Coronary artery (tissue), 2 donors: ENCODE measurements around the gene TAF15.

ENCODE experiments used
- DNase-seq: peaks from one replicate; pipeline ENCODE4 v3.0.0-alpha.2; 2017; ENCODE audit warnings: low spot score
- H3K27ac ChIP-seq, 2 donors: fragments of 200-600 bp; sonication (generic); one replicate each; pipeline ENCODE4 v1.5.1; 2016 to 2019
- H3K4me3 ChIP-seq: fragments of 200-600 bp; sonication (generic); 2 replicates; pipeline ENCODE4 v1.5.1; 2016; ENCODE audit warnings: mild to moderate bottlenecking, moderate library complexity
- CTCF ChIP-seq: fragments of 200-600 bp; sonication (generic); IDR thresholded peaks from one replicate; pipeline ENCODE4 v1.5.1; 2019; ENCODE audit warnings: antibody characterized with exemption

Gene TAF15

GRCh38 chr17:35807371-35808144, 1.7 kb upstream of the TAF15 start:
- DNase-seq = no peak
- Histone ChIP-seq H3K4me3 (no peak overlapping the region), H3K27ac (no peak overlapping the region)
- TF ChIP-seq CTCF = no peak

DNA sequence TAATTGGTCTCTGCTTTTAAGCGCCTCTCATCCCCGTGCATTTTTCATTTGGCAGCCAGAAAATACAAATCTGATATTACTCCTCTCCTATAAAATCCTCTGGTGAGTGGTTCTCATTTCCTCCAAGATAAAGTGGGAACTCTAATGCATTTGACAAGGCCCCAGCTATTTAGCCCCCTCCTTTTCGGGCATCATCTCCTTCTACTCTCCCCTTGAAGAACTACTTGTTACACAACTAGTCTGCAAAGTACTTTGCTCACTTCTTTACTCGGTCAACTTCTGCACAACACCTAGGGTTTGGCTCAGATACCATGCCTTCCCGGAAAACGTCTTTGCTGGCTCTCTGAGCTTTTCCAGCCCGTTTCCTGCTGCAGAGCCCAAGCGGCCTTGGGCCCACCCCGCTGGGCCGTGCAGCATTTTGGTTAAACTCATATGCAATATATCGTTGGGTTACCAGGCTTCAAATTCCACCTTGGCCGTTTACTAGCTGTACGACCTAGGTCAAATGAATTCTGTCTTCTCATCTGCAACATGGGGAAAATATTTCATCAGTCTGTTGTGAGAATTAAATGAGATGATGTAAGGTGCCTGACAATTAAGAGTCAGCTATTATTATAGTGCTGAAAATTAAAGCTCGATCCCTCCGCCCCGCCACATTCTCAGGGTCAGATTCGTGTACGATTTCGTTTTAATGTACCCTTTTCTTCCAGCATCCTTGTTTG, 883 bp upstream of the TAF15 start:
- no peak for TF ChIP-seq CTCF
- DNase-seq = no peak
- Histone ChIP-seq H3K27ac (peak overlapping the region; percentile 83 to 98), H3K4me3 (peak overlapping the region; percentile 98)

GRCh38 chr17:35809855-35810461, 674 bp downstream of the TAF15 start:
- H3K4me3 ChIP-seq = peak overlapping the region; percentile 98
- peak overlapping the region; percentile 83 to 98 for H3K27ac ChIP-seq
- TF ChIP-seq CTCF = no peak
- peak; percentile 81 for DNase-seq

DNA sequence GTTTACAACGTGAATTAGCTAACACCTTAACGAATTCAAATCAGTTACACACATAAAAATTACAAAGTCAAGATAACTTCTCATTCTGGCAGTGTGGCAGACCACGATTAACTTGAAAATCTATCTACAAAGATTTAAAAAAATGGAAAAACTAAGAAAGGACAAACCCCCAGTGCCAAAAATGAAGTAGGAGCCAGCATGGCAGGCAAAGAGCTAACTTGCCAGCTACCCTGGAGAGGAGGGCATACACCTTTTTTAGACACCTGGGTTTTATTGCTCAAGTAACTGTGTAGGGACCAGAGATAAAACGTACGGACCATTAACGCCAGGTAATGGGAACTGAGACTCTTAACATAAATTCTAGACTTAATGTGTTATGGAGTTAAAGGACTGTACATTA, 2.5 kb downstream of the TAF15 start:
- TF ChIP-seq CTCF = no peak
- no peak for DNase-seq
- H3K27ac ChIP-seq = no peak overlapping the region
- no peak overlapping the region for H3K4me3 ChIP-seq

DNA sequence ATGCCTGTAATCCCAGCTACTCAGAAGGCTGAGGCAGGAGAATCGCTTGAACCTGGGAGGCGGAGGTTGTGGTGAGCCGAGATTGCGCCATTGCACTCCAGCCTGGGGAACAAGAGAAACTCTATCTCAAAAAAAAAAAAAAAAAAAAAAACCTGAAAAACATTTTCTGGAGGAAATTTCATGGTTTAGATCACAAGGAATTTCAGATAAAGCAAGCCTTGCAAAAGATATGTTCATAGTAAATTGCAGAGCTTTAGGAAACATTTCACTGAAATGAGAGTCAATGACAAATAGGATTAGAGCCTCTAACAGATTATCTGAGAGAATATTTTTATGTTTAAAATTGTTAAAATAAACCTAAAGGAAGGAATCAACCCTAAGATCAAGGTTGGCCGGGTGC, 3.2 kb downstream of the TAF15 start:
- DNase-seq = no peak
- H3K4me3 ChIP-seq = no peak overlapping the region
- H3K27ac ChIP-seq = no peak overlapping the region
- no peak for TF ChIP-seq CTCF

GRCh38 chr17:35816723-35817122, 7.4 kb downstream of the TAF15 start:
- H3K27ac ChIP-seq = no peak overlapping the region
- TF ChIP-seq CTCF = no peak
- H3K4me3 ChIP-seq = no peak overlapping the region
- no peak for DNase-seq
